VCaP (cell line): ENCODE results near the gene ARL4C.
"Not testable (repeated sequence)": the region's sequence is repeated elsewhere in the genome, so short reads cannot be mapped to it uniquely, and the experiment has no call there.

Experiments
- H3K27ac ChIP-seq: fragments of 450-650 bp; 2 replicates; pipeline ENCODE4 v1.5.1; 2017
- CTCF ChIP-seq: fragments of 450-650 bp; conservative IDR thresholded peaks from 2 replicates; pipeline ENCODE4 v1.5.1; 2017; ENCODE audit warnings: mild to moderate bottlenecking, moderate library complexity

Gene ARL4C

GRCh38 chr2:234462218-234462992 is 34.5 kb downstream of the ARL4C start:
- TF ChIP-seq CTCF, result no peak
- H3K27ac ChIP-seq, result peak overlapping the region; percentile 65; the same call in 1 of the 2 replicates

GRCh38 chr2:234459401-234460009 is 37.4 kb downstream of the ARL4C start:
- no peak for TF ChIP-seq CTCF
- no peak overlapping the region for H3K27ac ChIP-seq

GRCh38 chr2:234458466-234458865 is 38.4 kb downstream of the ARL4C start:
- TF ChIP-seq CTCF, result no peak
- no peak overlapping the region for H3K27ac ChIP-seq

GRCh38 chr2:234457421-234457820 is 39.5 kb downstream of the ARL4C start:
- TF ChIP-seq CTCF, result no peak

GRCh38 chr2:234455246-234455645 is 41.6 kb downstream of the ARL4C start:
- H3K27ac ChIP-seq, result not testable (repeated sequence)

More at GRCh38 chr2:234457421-234457820, 39.5 kb downstream of the ARL4C start:
- no peak overlapping the region for H3K27ac ChIP-seq

- H3K27ac ChIP-seq, result no peak overlapping the region
- no peak for TF ChIP-seq CTCF
Measured at GRCh38 chr2:234454433-234454832, 42.4 kb downstream of the ARL4C start.

- H3K27ac ChIP-seq, result no peak overlapping the region
- TF ChIP-seq CTCF, result no peak
Measured at GRCh38 chr2:234453216-234453615, 43.7 kb downstream of the ARL4C start.
